Endodermal cell (in vitro differentiated cells): ENCODE data around the gene SAYSD1. TPM values are rescaled to one million over a fixed set of nuclear protein-coding genes. Genes with fewer than 3 reads are reported as not detected.

Experiments
- DNase-seq: peaks from one replicate; pipeline ENCODE4 v3.0.0-alpha.2; 2017
- H3K27ac ChIP-seq: 2 replicates; pipeline ENCODE4 v1.5.1; 2013; ENCODE audit warnings: mild to moderate bottlenecking, low read depth, low read length, moderate library complexity
- H3K27me3 ChIP-seq: 2 replicates; pipeline ENCODE4 v1.6.1; 2013; ENCODE audit warnings: mild to moderate bottlenecking, low read length, moderate library complexity; ENCODE audit not compliant: insufficient read depth, control insufficient read depth, poor library complexity, severe bottlenecking
- H3K36me3 ChIP-seq: 2 replicates; pipeline ENCODE4 v1.7.0; 2013; ENCODE audit warnings: mild to moderate bottlenecking, low read length, moderate library complexity; ENCODE audit not compliant: control insufficient read depth, insufficient read depth
- H3K4me1 ChIP-seq: one replicate; pipeline ENCODE4 v1.7.0; 2013; ENCODE audit warnings: low read length; ENCODE audit not compliant: control insufficient read depth, insufficient read depth
- H3K4me3 ChIP-seq: 2 replicates; pipeline ENCODE4 v1.5.1; 2013; ENCODE audit warnings: mild to moderate bottlenecking, low read length, moderate library complexity
- H3K9ac ChIP-seq: 2 replicates; pipeline ENCODE4 v1.6.1; 2013; ENCODE audit warnings: mild to moderate bottlenecking, low read length, moderate library complexity; ENCODE audit not compliant: poor library complexity, severe bottlenecking; ENCODE audit errors: extremely low read depth
- H3K9me3 ChIP-seq: 2 replicates; pipeline ENCODE4 v1.6.1; 2013; ENCODE audit warnings: mild to moderate bottlenecking, low read length, moderate library complexity; ENCODE audit not compliant: control insufficient read depth
- H3K27ac Mint-ChIP-seq: 2 replicates; pipeline ENCODE4 v1.8.0; 2020; ENCODE audit warnings: mixed read lengths
- H3K27me3 Mint-ChIP-seq: 2 replicates; pipeline ENCODE4 v1.8.0; 2021; ENCODE audit warnings: mild to moderate bottlenecking, mixed read lengths; ENCODE audit not compliant: insufficient read depth
- H3K36me3 Mint-ChIP-seq: 2 replicates; pipeline ENCODE4 v1.8.0; 2020; ENCODE audit warnings: low read depth, mixed read lengths
- H3K4me1 Mint-ChIP-seq: 2 replicates; pipeline ENCODE4 v1.8.0; 2020; ENCODE audit warnings: mixed read lengths
- H3K4me3 Mint-ChIP-seq: 2 replicates; pipeline ENCODE4 v1.8.0; 2020; ENCODE audit warnings: mild to moderate bottlenecking, moderate library complexity, mixed read lengths
- H3K9me3 Mint-ChIP-seq: 2 replicates; pipeline ENCODE4 v1.8.0; 2020; ENCODE audit warnings: mild to moderate bottlenecking, mixed read lengths
- WGBS, 2 experiments: methylation state at CpG; one replicate each; pipeline versions ENCODE4 v1.1.5 to v1.1.7; 2013; ENCODE audit warnings: missing lambda C conversion rate in 2 of 2, mixed read lengths in 1 of 2; ENCODE audit not compliant: insufficient coverage in 1 of 2, insufficient read length in 1 of 2; 5-methylcytosine and 5-hydroxymethylcytosine counted together
- total RNA-seq, 2 donors: library from RNA; stranded (reverse); fragmentation: NEBNext Ultra II Directional in 1 of 2; extraction: Animal tissue kit (Norgen Biotek cat#: 25700) in 1 of 2; gene quantifications; 2 replicates in 1 of 2; 3 replicates in 1 of 2; pipeline ENCODE4 v1.2.1, GENCODE V29; 2021
- TF ChIP-seq, protein P1 (sequence below): fragments of 200-600 bp; sonication (generic); conservative IDR thresholded peaks from 2 replicates; pipeline ENCODE4 v1.5.0; 2021; ENCODE audit warnings: antibody characterized with exemption, mild to moderate bottlenecking

The SAYSD1 gene
- total RNA-seq, 2 donors from 2014 or later = 7.2 to 13.0 TPM

DNA sequence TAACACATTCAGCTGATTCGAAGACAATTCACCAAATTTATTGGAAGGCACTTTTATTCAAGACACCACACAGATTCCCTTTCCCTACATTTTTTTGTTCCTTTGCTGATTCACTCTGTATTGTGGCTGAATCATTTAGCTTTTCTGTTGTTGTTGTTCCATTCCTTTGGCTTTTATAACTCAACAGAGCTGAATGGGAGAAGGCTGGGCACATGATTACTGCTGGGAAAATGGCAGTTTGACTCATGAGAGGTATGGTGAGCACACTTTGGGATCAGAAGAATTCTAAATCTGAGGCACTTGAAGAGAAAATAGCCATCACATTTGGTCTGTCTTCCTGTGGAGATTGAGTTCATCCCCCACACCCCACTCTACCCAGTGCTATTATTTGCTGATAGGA is 15.7 kb upstream of the SAYSD1 start:
- TF ChIP-seq, protein P1, sequence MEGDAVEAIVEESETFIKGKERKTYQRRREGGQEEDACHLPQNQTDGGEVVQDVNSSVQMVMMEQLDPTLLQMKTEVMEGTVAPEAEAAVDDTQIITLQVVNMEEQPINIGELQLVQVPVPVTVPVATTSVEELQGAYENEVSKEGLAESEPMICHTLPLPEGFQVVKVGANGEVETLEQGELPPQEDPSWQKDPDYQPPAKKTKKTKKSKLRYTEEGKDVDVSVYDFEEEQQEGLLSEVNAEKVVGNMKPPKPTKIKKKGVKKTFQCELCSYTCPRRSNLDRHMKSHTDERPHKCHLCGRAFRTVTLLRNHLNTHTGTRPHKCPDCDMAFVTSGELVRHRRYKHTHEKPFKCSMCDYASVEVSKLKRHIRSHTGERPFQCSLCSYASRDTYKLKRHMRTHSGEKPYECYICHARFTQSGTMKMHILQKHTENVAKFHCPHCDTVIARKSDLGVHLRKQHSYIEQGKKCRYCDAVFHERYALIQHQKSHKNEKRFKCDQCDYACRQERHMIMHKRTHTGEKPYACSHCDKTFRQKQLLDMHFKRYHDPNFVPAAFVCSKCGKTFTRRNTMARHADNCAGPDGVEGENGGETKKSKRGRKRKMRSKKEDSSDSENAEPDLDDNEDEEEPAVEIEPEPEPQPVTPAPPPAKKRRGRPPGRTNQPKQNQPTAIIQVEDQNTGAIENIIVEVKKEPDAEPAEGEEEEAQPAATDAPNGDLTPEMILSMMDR = no peak
- Mint-ChIP-seq H3K9me3 (peaks cover 17% of the 10 kb centered on the region), H3K4me3 (no peak overlapping the region), H3K36me3 (peaks cover 4% of the 10 kb centered on the region), H3K27ac (no peak overlapping the region), H3K4me1 (peaks cover 19% of the 10 kb centered on the region), H3K27me3 (no peaks in the 10 kb centered on the region)
- WGBS, 2 experiments = 81% methylated on average over 1 of the region's 1 CpG; no CpG with 5 or more reads in 1 of the 2 experiments
- no peak overlapping the region for H3K9ac ChIP-seq
- H3K27me3 ChIP-seq = no peaks in the 10 kb centered on the region
- H3K4me1 ChIP-seq = peaks cover 13% of the 10 kb centered on the region
- no peak overlapping the region for H3K27ac ChIP-seq
- peaks cover 21% of the 10 kb centered on the region for H3K9me3 ChIP-seq
- no peaks in the 10 kb centered on the region for H3K36me3 ChIP-seq
- H3K4me3 ChIP-seq = no peak overlapping the region
- no peak for DNase-seq

DNA sequence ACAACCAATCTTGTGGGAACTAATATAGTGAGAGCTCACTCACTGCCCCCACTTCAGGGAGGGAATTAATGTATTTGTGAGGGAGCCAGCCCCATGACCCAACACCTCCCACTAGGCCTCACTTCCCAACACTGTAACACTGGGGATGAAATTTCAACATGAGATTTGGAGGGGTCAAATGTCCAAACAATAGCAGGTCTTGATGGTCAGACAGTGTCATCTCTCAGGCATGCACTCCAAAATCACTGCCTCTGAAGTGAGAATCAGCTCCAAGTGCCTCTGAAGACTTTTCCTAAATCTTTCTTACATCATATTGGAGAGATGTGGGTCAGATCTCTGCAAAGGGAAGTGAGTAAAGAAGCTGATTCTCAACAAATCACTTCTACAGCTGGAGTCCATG is 13.8 kb upstream of the SAYSD1 start:
- Mint-ChIP-seq H3K9me3 (peaks cover 17% of the 10 kb centered on the region), H3K4me3 (no peak overlapping the region), H3K27me3 (peaks cover 2% of the 10 kb centered on the region), H3K36me3 (peaks cover 4% of the 10 kb centered on the region), H3K27ac (no peak overlapping the region), H3K4me1 (peaks cover 24% of the 10 kb centered on the region)
- DNase-seq = no peak
- Histone ChIP-seq H3K9ac (no peak overlapping the region), H3K36me3 (no peaks in the 10 kb centered on the region), H3K4me3 (no peak overlapping the region), H3K27ac (no peak overlapping the region), H3K27me3 (peaks cover 10% of the 10 kb centered on the region), H3K4me1 (peaks cover 13% of the 10 kb centered on the region), H3K9me3 (peaks cover 19% of the 10 kb centered on the region)
- TF ChIP-seq, protein P1 = no peak

DNA sequence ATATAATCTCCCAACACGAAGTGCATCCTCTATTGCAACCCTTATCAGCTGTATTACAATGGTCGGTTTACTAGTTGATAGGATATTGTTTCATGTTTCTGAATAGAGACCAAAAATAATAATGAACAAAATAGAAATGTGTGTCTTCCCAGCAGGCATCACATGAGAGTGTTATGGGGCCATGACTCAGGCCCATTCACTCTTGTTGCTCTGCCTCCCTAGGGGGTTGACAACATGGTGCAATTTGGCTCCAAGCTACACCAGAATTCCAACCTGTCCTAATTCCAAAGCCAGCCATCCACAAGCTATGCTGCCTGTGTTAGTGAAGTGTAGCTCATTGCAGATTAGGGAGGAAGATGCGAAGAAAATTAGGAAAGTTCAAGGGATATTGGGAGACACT is 13.1 kb upstream of the SAYSD1 start:
- H3K27me3 Mint-ChIP-seq = peaks cover 3% of the 10 kb centered on the region
- peaks cover 4% of the 10 kb centered on the region for H3K36me3 Mint-ChIP-seq
- peaks cover 12% of the 10 kb centered on the region for H3K9me3 ChIP-seq
- H3K27ac ChIP-seq = no peak overlapping the region
- H3K4me1 ChIP-seq = peaks cover 13% of the 10 kb centered on the region
- no peak for DNase-seq
- 95 to 100% methylated on average over 1 to 3 of the region's 3 CpGs for WGBS, 2 experiments
- peaks cover 24% of the 10 kb centered on the region for H3K4me1 Mint-ChIP-seq
- no peak overlapping the region for H3K4me3 ChIP-seq
- no peaks in the 10 kb centered on the region for H3K36me3 ChIP-seq
- H3K27me3 ChIP-seq = peaks cover 17% of the 10 kb centered on the region
- H3K9ac ChIP-seq = no peak overlapping the region
- no peak overlapping the region for H3K4me3 Mint-ChIP-seq
- peaks cover 17% of the 10 kb centered on the region for H3K9me3 Mint-ChIP-seq
- TF ChIP-seq, protein P1 = no peak
- H3K27ac Mint-ChIP-seq = no peak overlapping the region
